Kidney epithelial cell (primary cell): Measurements from ENCODE around the gene EVL. TPM values are rescaled to one million over a fixed set of nuclear protein-coding genes. Genes with fewer than 3 reads are reported as not detected.
"Not testable (repeated sequence)": the region's sequence is repeated elsewhere in the genome, so short reads cannot be mapped to it uniquely, and the experiment has no call there.

Experiments
- DNase-seq: peaks from one replicate; pipeline ENCODE4 v3.0.0-alpha.2; 2010; ENCODE audit warnings: low read depth
- H3K27me3 ChIP-seq: 2 replicates; pipeline ENCODE4 v1.6.0; 2011; ENCODE audit warnings: low read length; ENCODE audit not compliant: control insufficient read depth, insufficient read depth
- H3K36me3 ChIP-seq: 2 replicates; pipeline ENCODE4 v1.5.1; 2011; ENCODE audit warnings: low read length; ENCODE audit not compliant: control insufficient read depth, insufficient read depth
- H3K4me3 ChIP-seq: 2 replicates; pipeline ENCODE4 v1.5.1; 2011; ENCODE audit warnings: low read depth, mild to moderate bottlenecking, control low read depth, low read length
- CTCF ChIP-seq: IDR thresholded peaks from 2 replicates; pipeline ENCODE4 v1.5.1; 2011; ENCODE audit warnings: mild to moderate bottlenecking, moderate library complexity, low read length, control low read depth, inconsistent platforms; ENCODE audit not compliant: insufficient read depth, poor library complexity, severe bottlenecking
- total RNA-seq: library from RNA; depleted of rRNA; stranded (reverse); fragments of >200 nt; gene quantifications from 2 replicates; pipeline ENCODE4 v1.2.3, GENCODE V29; 2015

Gene EVL
- total RNA-seq, 1 donor from 2014 or later: 42.4 TPM

- no peak for DNase-seq
- no peaks in the 10 kb centered on the region for H3K36me3 ChIP-seq
- TF ChIP-seq CTCF: no peak
- no peaks in the 10 kb centered on the region for H3K27me3 ChIP-seq
- no peak overlapping the region for H3K4me3 ChIP-seq
Observed at GRCh38 chr14:100020629-100021028, 44.6 kb upstream of the EVL start.

GRCh38 chr14:100022772-100023451 lies 42.3 kb upstream of the EVL start:
- Histone ChIP-seq H3K27me3 (no peaks in the 10 kb centered on the region), H3K36me3 (no peaks in the 10 kb centered on the region), H3K4me3 (no peak overlapping the region)
- TF ChIP-seq CTCF: no peak
- DNase-seq: peak; percentile 56

- no peak overlapping the region for H3K4me3 ChIP-seq
- peak; percentile 48 for TF ChIP-seq CTCF
- DNase-seq: no peak
- no peaks in the 10 kb centered on the region for H3K27me3 ChIP-seq
- no peaks in the 10 kb centered on the region for H3K36me3 ChIP-seq
Observed at GRCh38 chr14:100025111-100025510, 40.1 kb upstream of the EVL start.

GRCh38 chr14:100027771-100028490 lies 37.3 kb upstream of the EVL start:
- no peaks in the 10 kb centered on the region for H3K36me3 ChIP-seq
- no peak overlapping the region for H3K4me3 ChIP-seq
- no peaks in the 10 kb centered on the region for H3K27me3 ChIP-seq
- TF ChIP-seq CTCF: no peak
- DNase-seq: no peak

- DNase-seq: no peak
- TF ChIP-seq CTCF: no peak
- Histone ChIP-seq H3K27me3 (no peaks in the 10 kb centered on the region), H3K4me3 (no peak overlapping the region), H3K36me3 (no peaks in the 10 kb centered on the region)
Observed at GRCh38 chr14:100028990-100029677, 36.1 kb upstream of the EVL start.

GRCh38 chr14:100030006-100030405 lies 35.2 kb upstream of the EVL start:
- not testable (repeated sequence) for H3K27me3 ChIP-seq, DNase-seq, H3K4me3 ChIP-seq, H3K36me3 ChIP-seq
